WTC11 (cell line): ENCODE results near the gene C2orf92. TPM values are rescaled to one million over a fixed set of nuclear protein-coding genes. Genes with fewer than 3 reads are reported as not detected.

Experiments
- ATAC-seq: fragments of 200-7000 bp; cut with Tn5 transposase; 2 replicates; pipeline ENCODE4 v1.10.0; 2021; ENCODE audit warnings: mild to moderate bottlenecking, moderate library complexity
- CTCF ChIA-PET: fragments of 300-600 bp; sonication (Branson Sonifier 250); formaldehyde crosslinking; loops from one replicate; lab custom pipeline; 2021; ENCODE audit warnings: antibody characterized with exemption; lab: Charles Lee
- POLR2A ChIA-PET: fragments of 350-600 bp; sonication (Branson Sonifier 250); formaldehyde crosslinking; loops from one replicate; lab custom pipeline; 2021; ENCODE audit warnings: antibody characterized with exemption; lab: Charles Lee
- DNase-seq: peaks from one replicate; pipeline ENCODE4 v3.0.0; 2021; ENCODE audit warnings: low spot score
- H3K27ac Mint-ChIP-seq: 2 replicates; pipeline ENCODE4 v1.8.0; 2021; ENCODE audit warnings: mixed read lengths
- H3K27me3 Mint-ChIP-seq: 2 replicates; pipeline ENCODE4 v1.8.0; 2021; ENCODE audit warnings: low read depth, mild to moderate bottlenecking, moderate library complexity, mixed read lengths
- H3K36me3 Mint-ChIP-seq: 2 replicates; pipeline ENCODE4 v1.8.0; 2021; ENCODE audit warnings: mixed read lengths
- H3K4me1 Mint-ChIP-seq: 2 replicates; pipeline ENCODE4 v1.8.0; 2022; ENCODE audit warnings: mixed read lengths
- H3K4me3 Mint-ChIP-seq: 2 replicates; pipeline ENCODE4 v1.8.0; 2021; ENCODE audit warnings: mild to moderate bottlenecking, moderate library complexity, mixed read lengths
- H3K9me3 Mint-ChIP-seq: 2 replicates; pipeline ENCODE4 v1.8.0; 2021; ENCODE audit warnings: mixed read lengths
- ATF2 ChIP-seq: sonication (generic); formaldehyde crosslinking; IDR thresholded peaks from 2 replicates; pipeline ENCODE4 v1.8.1; 2022; ENCODE audit warnings: low read depth, missing genetic modification reagents, borderline replicate concordance
- E2F4 ChIP-seq: sonication (generic); formaldehyde crosslinking; IDR thresholded peaks from 2 replicates; pipeline ENCODE4 v1.8.1; 2022; ENCODE audit warnings: low read depth, mild to moderate bottlenecking, moderate library complexity, missing genetic modification reagents, borderline replicate concordance
- GABPB1 ChIP-seq: sonication (generic); formaldehyde crosslinking; IDR thresholded peaks from 2 replicates; pipeline ENCODE4 v1.8.1; 2023; ENCODE audit warnings: mild to moderate bottlenecking, missing genetic modification reagents
- IRF1 ChIP-seq: sonication (generic); formaldehyde crosslinking; IDR thresholded peaks from 2 replicates; pipeline ENCODE4 v1.8.0; 2023; ENCODE audit warnings: missing genetic modification reagents
- IRF2 ChIP-seq: sonication (generic); formaldehyde crosslinking; IDR thresholded peaks from 2 replicates; pipeline ENCODE4 v1.8.0; 2022; ENCODE audit warnings: low read depth, missing genetic modification reagents, borderline replicate concordance
- JAZF1 ChIP-seq: fragments of 250-450 bp; sonication (Bioruptor Pico); IDR thresholded peaks from 2 replicates; pipeline ENCODE4 v1.9.0; 2021; ENCODE audit warnings: moderate library complexity, mild to moderate bottlenecking, inconsistent platforms
- JUN ChIP-seq: sonication (generic); formaldehyde crosslinking; IDR thresholded peaks from 2 replicates; pipeline ENCODE4 v1.8.0; 2023; ENCODE audit warnings: mild to moderate bottlenecking, missing genetic modification reagents
- MLX ChIP-seq: sonication (generic); formaldehyde crosslinking; IDR thresholded peaks from 2 replicates; pipeline ENCODE4 v1.8.1; 2023; ENCODE audit warnings: mild to moderate bottlenecking, missing genetic modification reagents, moderate library complexity
- MXD4 ChIP-seq: fragments of 250-450 bp; sonication (Bioruptor Pico); IDR thresholded peaks from 2 replicates; pipeline ENCODE4 v1.8.0; 2021; ENCODE audit warnings: mild to moderate bottlenecking, moderate library complexity, borderline replicate concordance
- NFYB ChIP-seq: sonication (generic); formaldehyde crosslinking; conservative IDR thresholded peaks from 2 replicates; pipeline ENCODE4 v1.8.0; 2022; ENCODE audit warnings: low read depth, missing genetic modification reagents
- NR3C1 ChIP-seq: sonication (generic); formaldehyde crosslinking; conservative IDR thresholded peaks from 2 replicates; pipeline ENCODE4 v1.8.1; 2023; ENCODE audit warnings: low read depth, mild to moderate bottlenecking, missing genetic modification reagents
- PREB ChIP-seq: sonication (generic); formaldehyde crosslinking; IDR thresholded peaks from 2 replicates; pipeline ENCODE4 v1.8.1; 2022; ENCODE audit warnings: mild to moderate bottlenecking, missing genetic modification reagents, moderate library complexity, borderline replicate concordance
- RELA ChIP-seq: sonication (generic); formaldehyde crosslinking; IDR thresholded peaks from 2 replicates; pipeline ENCODE4 v1.8.1; 2022; ENCODE audit warnings: missing genetic modification reagents, mild to moderate bottlenecking, borderline replicate concordance
- SMAD4 ChIP-seq: sonication (generic); formaldehyde crosslinking; IDR thresholded peaks from 2 replicates; pipeline ENCODE4 v1.8.0; 2022; ENCODE audit warnings: mild to moderate bottlenecking, missing genetic modification reagents
- STAT6 ChIP-seq: sonication (generic); formaldehyde crosslinking; conservative IDR thresholded peaks from 2 replicates; pipeline ENCODE4 v1.8.1; 2023; ENCODE audit warnings: mild to moderate bottlenecking, low read depth, missing genetic modification reagents, moderate library complexity
- TP53 ChIP-seq: sonication (generic); formaldehyde crosslinking; IDR thresholded peaks from 2 replicates; pipeline ENCODE4 v1.8.1; 2023; ENCODE audit warnings: mild to moderate bottlenecking, missing genetic modification reagents
- ZMAT4 ChIP-seq: fragments of 250-450 bp; sonication (Bioruptor Pico); IDR thresholded peaks from 2 replicates; pipeline ENCODE4 v1.9.0; 2021; ENCODE audit warnings: mild to moderate bottlenecking
- ZNF138 ChIP-seq: sonication (generic); formaldehyde crosslinking; conservative IDR thresholded peaks from 2 replicates; pipeline ENCODE4 v1.8.1; 2022; ENCODE audit warnings: mild to moderate bottlenecking, moderate library complexity, missing genetic modification reagents
- ZNF317 ChIP-seq: sonication (generic); formaldehyde crosslinking; IDR thresholded peaks from 2 replicates; pipeline ENCODE4 v1.8.1; 2023; ENCODE audit warnings: low read depth, mild to moderate bottlenecking, moderate library complexity, missing genetic modification reagents, borderline replicate concordance
- ZSCAN18 ChIP-seq: fragments of 250-450 bp; sonication (Bioruptor Pico); IDR thresholded peaks from 2 replicates; pipeline ENCODE4 v2.1.2; 2022; ENCODE audit warnings: mild to moderate bottlenecking, moderate library complexity
- total RNA-seq: library from RNA; stranded (reverse); gene quantifications from 3 replicates; pipeline ENCODE4 v1.2.3, GENCODE V29; 2021

Gene C2orf92
- total RNA-seq, 1 experiment from 2014 or later, result 5.2 TPM

- TF ChIP-seq PREB (CRISPR knock-in tag) (no peak), ZSCAN18 (no peak)
These were observed 21.7 kb downstream of the C2orf92 start (continued) for GRCh38 chr2:97691166-97691565.

GRCh38 chr2:97693476-97693875 is 24.0 kb downstream of the C2orf92 start:
- DNase-seq (no peak), ATAC-seq (no peak)
- Mint-ChIP-seq H3K27ac (no peak overlapping the region), H3K27me3 (no peaks in the 10 kb centered on the region), H3K36me3 (no peaks in the 10 kb centered on the region), H3K4me3 (no peak overlapping the region), H3K4me1 (peaks cover 33% of the 10 kb centered on the region), H3K9me3 (no peaks in the 10 kb centered on the region)
- no peak for TF ChIP-seq SMAD4 (CRISPR knock-in tag)
- TF ChIP-seq JUN, result no peak
- TF ChIP-seq IRF2 (CRISPR knock-in tag), result no peak
- no peak for TF ChIP-seq NR3C1 (CRISPR knock-in tag)
- TF ChIP-seq RELA (CRISPR knock-in tag), result no peak
- no peak for TF ChIP-seq STAT6 (CRISPR knock-in tag)
- TF ChIP-seq ZMAT4, result no peak
- TF ChIP-seq MXD4 (CRISPR knock-in tag), result no peak
- TF ChIP-seq E2F4 (CRISPR knock-in tag), result no peak
- TF ChIP-seq ZNF138 (CRISPR knock-in tag), result no peak
- no peak for TF ChIP-seq ZNF317 (CRISPR knock-in tag)
- no peak for TF ChIP-seq NFYB
- no peak for TF ChIP-seq TP53 (CRISPR knock-in tag)
- TF ChIP-seq IRF1 (CRISPR knock-in tag), result no peak
- TF ChIP-seq MLX (CRISPR knock-in tag), result no peak
- TF ChIP-seq GABPB1 (CRISPR knock-in tag), result no peak
- no peak for TF ChIP-seq ATF2 (CRISPR knock-in tag)
- TF ChIP-seq JAZF1 (CRISPR knock-in tag), result no peak
- CTCF ChIA-PET, result no interaction called here
- POLR2A ChIA-PET, result no interaction called here
